ENCODE results near the gene TNFAIP8L3. TPM values are rescaled to one million over a fixed set of nuclear protein-coding genes. Genes with fewer than 3 reads are reported as not detected.

TNFAIP8L3 gene
- total RNA-seq, 1 donor from 2014 or later, result not detected

DNA sequence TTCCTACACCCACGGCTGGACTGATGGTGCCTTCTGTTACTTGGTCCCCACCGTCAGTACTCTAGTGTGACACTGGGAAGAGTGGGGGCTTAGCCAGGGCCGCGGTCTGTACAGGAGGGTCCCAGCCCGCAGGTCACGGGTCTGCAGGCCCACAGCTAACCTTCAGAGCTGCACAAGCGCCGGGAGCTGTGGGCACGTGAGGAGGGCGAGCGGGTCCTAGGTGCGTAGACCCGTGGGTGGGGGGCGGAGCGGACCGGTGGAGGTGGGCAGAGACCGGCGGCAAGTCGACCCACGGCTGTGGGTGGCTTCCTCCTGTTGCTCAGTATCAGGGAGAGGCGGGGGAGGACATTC lies 1.2 kb downstream of the TNFAIP8L3 start:
- Mint-ChIP-seq H3K27me3 (ENCODE audit: insufficient read depth, low read depth) (peaks cover 56% of the 10 kb centered on the region), H3K9me3 (no peaks in the 10 kb centered on the region), H3K4me1 (peaks cover 5% of the 10 kb centered on the region), H3K36me3 (no peaks in the 10 kb centered on the region), H3K4me3 (peak overlapping the region; percentile 85), H3K27ac (no peak overlapping the region)
- Histone ChIP-seq H3K4me3 (peak overlapping the region; percentile 55), H3F3A (ENCODE audit: low read depth) (peaks cover 7% of the 10 kb centered on the region), H3K36me3 (no peaks in the 10 kb centered on the region), H3K4me1 (peaks cover 3% of the 10 kb centered on the region), H3K9me3 (ENCODE audit: low read depth) (no peaks in the 10 kb centered on the region), H3K27ac (no peak overlapping the region), H2AFZ (replicated peaks) (no peak overlapping the region), H3K27me3 (peaks cover 96% of the 10 kb centered on the region), H3K4me2 (peak overlapping the region; percentile 94), H3K9ac (no peak overlapping the region), H4K20me1 (ENCODE audit: low read depth) (peaks cover 47% of the 10 kb centered on the region), H3K79me2 (ENCODE audit: low read depth) (no peaks in the 10 kb centered on the region)
- TF ChIP-seq EZH2phosphoT487 (IDR thresholded peaks at IDR 0.05) (no peak), EZH2 (IDR thresholded peaks at IDR 0.05) (no peak)
- TF ChIP-seq, protein P1, sequence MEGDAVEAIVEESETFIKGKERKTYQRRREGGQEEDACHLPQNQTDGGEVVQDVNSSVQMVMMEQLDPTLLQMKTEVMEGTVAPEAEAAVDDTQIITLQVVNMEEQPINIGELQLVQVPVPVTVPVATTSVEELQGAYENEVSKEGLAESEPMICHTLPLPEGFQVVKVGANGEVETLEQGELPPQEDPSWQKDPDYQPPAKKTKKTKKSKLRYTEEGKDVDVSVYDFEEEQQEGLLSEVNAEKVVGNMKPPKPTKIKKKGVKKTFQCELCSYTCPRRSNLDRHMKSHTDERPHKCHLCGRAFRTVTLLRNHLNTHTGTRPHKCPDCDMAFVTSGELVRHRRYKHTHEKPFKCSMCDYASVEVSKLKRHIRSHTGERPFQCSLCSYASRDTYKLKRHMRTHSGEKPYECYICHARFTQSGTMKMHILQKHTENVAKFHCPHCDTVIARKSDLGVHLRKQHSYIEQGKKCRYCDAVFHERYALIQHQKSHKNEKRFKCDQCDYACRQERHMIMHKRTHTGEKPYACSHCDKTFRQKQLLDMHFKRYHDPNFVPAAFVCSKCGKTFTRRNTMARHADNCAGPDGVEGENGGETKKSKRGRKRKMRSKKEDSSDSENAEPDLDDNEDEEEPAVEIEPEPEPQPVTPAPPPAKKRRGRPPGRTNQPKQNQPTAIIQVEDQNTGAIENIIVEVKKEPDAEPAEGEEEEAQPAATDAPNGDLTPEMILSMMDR (IDR thresholded peaks at IDR 0.05), result no peak
- DNase-seq (ENCODE audit: low spot score), result no peak

DNA sequence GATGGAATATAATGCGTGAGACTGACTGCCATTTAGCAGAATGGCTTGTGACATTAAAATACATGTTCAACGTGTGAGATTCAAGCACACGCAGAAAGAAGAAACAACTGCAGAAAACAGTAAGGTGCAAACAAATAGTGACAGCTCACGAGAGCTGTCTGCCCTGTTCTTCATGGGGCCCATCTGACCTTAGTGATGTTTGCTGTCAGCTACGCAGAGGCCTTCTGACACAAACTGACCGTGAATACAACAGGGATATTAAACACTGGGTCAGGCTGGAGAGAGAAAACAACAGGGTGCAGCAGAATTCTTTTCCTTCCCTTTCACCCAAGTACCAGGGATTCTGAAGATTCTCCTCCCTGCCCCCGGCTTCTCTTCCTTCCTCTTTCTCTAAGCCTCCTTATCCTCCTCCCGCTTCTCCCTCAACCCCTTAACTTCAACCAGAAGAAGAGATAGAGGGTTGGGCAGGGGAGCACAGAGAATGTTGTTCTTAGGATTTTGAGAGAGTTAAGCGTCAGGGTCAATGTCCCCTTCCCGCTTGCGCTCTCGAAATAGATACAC lies 2.1 kb downstream of the TNFAIP8L3 start:
- peaks cover 5% of the 10 kb centered on the region for H3K4me1 Mint-ChIP-seq
- peaks cover 7% of the 10 kb centered on the region for H3F3A ChIP-seq (ENCODE audit: low read depth)
- H3K27me3 Mint-ChIP-seq (ENCODE audit: insufficient read depth, low read depth), result peaks cover 57% of the 10 kb centered on the region
- H3K36me3 Mint-ChIP-seq, result no peaks in the 10 kb centered on the region
- H4K20me1 ChIP-seq (ENCODE audit: low read depth), result peaks cover 47% of the 10 kb centered on the region
- no peak overlapping the region for H2AFZ ChIP-seq (replicated peaks)
- H3K36me3 ChIP-seq, result no peaks in the 10 kb centered on the region
- no peak for DNase-seq (ENCODE audit: low spot score)
- no peak overlapping the region for H3K4me3 ChIP-seq
- no peak for TF ChIP-seq EZH2 (IDR thresholded peaks at IDR 0.05)
- TF ChIP-seq, protein P1 (IDR thresholded peaks at IDR 0.05), result no peak
- no peak for TF ChIP-seq EZH2phosphoT487 (IDR thresholded peaks at IDR 0.05)
- no peaks in the 10 kb centered on the region for H3K9me3 Mint-ChIP-seq
- H3K4me3 Mint-ChIP-seq, result peak overlapping the region; percentile 16
- H3K27ac ChIP-seq, result no peak overlapping the region
- H3K4me2 ChIP-seq, result no peak overlapping the region
- no peaks in the 10 kb centered on the region for H3K79me2 ChIP-seq (ENCODE audit: low read depth)
- peaks cover 3% of the 10 kb centered on the region for H3K4me1 ChIP-seq
- no peak overlapping the region for H3K27ac Mint-ChIP-seq
- H3K9ac ChIP-seq, result no peak overlapping the region
- H3K9me3 ChIP-seq (ENCODE audit: low read depth), result no peaks in the 10 kb centered on the region
- peaks cover 87% of the 10 kb centered on the region for H3K27me3 ChIP-seq

DNA sequence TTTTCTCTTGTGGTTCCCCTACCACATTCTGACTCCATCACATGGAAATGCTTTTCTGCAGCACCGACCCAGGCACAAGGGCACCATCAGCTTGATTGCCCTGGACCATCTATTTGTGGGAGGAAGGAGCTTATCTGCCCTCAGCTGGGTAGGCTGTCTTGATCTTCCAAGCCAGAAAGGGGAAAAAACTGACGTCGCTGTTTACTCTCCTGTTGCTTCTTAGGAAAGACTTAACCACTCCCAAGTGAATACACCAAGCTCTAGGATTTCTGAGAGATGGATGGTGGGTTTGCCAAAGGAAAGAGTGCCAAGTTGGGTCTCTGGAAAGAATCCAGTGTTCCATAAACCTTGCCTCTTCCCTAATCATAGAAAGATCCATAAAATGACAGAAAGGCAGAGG lies 4.0 kb downstream of the TNFAIP8L3 start:
- H3K27me3 Mint-ChIP-seq (ENCODE audit: insufficient read depth, low read depth), result peaks cover 48% of the 10 kb centered on the region
- H3K36me3 ChIP-seq, result no peaks in the 10 kb centered on the region
- H3K36me3 Mint-ChIP-seq, result no peaks in the 10 kb centered on the region
- H3K27me3 ChIP-seq, result peaks cover 69% of the 10 kb centered on the region
- H3K4me1 Mint-ChIP-seq, result peaks cover 5% of the 10 kb centered on the region
- TF ChIP-seq, protein P1 (IDR thresholded peaks at IDR 0.05), result no peak
- TF ChIP-seq EZH2 (IDR thresholded peaks at IDR 0.05) (no peak), EZH2phosphoT487 (IDR thresholded peaks at IDR 0.05) (no peak)
- no peaks in the 10 kb centered on the region for H3K9me3 Mint-ChIP-seq
- no peaks in the 10 kb centered on the region for H3K9me3 ChIP-seq (ENCODE audit: low read depth)
- H4K20me1 ChIP-seq (ENCODE audit: low read depth), result peaks cover 41% of the 10 kb centered on the region
- peaks cover 3% of the 10 kb centered on the region for H3K4me1 ChIP-seq
- no peak overlapping the region for H3K4me2 ChIP-seq
- no peak overlapping the region for H3K9ac ChIP-seq
- H3K27ac Mint-ChIP-seq, result no peak overlapping the region
- no peak for DNase-seq (ENCODE audit: low spot score)
- peaks cover 7% of the 10 kb centered on the region for H3F3A ChIP-seq (ENCODE audit: low read depth)
- H3K27ac ChIP-seq, result no peak overlapping the region
- H3K79me2 ChIP-seq (ENCODE audit: low read depth), result no peaks in the 10 kb centered on the region
- H2AFZ ChIP-seq (replicated peaks), result no peak overlapping the region
- no peak overlapping the region for H3K4me3 Mint-ChIP-seq
- H3K4me3 ChIP-seq, result no peak overlapping the region

Data from neural progenitor cell (in vitro differentiated cells).